Stomach smooth muscle (tissue), 2 donors: ENCODE results near the gene CARMIL3.

ENCODE experiments used
- H3K27ac ChIP-seq: one replicate; pipeline ENCODE4 v1.7.0; 2013; ENCODE audit warnings: mild to moderate bottlenecking, low read length, inconsistent platforms
- H3K27me3 ChIP-seq, 2 donors: one replicate each; pipeline ENCODE4 v1.7.0; 2013; ENCODE audit warnings: low read length in 2 of 2; ENCODE audit not compliant: insufficient read depth in 2 of 2, control insufficient read depth in 1 of 2
- H3K36me3 ChIP-seq, 2 donors: one replicate each; pipeline ENCODE4 v1.7.0; 2013; ENCODE audit warnings: low read length in 2 of 2; ENCODE audit not compliant: control insufficient read depth in 2 of 2, insufficient read depth in 2 of 2
- H3K4me1 ChIP-seq: one replicate; pipeline ENCODE4 v1.7.0; 2013; ENCODE audit warnings: low read length; ENCODE audit not compliant: control insufficient read depth, insufficient read depth
- H3K4me3 ChIP-seq, 2 donors: one replicate each; pipeline ENCODE4 v1.7.0; 2013; ENCODE audit warnings: low read length in 2 of 2
- H3K9ac ChIP-seq, 2 donors: one replicate each; pipeline ENCODE4 v1.7.0; 2013; ENCODE audit warnings: low read length in 2 of 2, mild to moderate bottlenecking in 1 of 2
- H3K9me3 ChIP-seq, 2 donors: one replicate each; pipeline ENCODE4 v1.7.0; 2013; ENCODE audit warnings: low read length in 2 of 2; ENCODE audit not compliant: control insufficient read depth in 2 of 2
- donor health status: healthy.
- donor health status: Pancreatic carcinoma.

The CARMIL3 gene

DNA sequence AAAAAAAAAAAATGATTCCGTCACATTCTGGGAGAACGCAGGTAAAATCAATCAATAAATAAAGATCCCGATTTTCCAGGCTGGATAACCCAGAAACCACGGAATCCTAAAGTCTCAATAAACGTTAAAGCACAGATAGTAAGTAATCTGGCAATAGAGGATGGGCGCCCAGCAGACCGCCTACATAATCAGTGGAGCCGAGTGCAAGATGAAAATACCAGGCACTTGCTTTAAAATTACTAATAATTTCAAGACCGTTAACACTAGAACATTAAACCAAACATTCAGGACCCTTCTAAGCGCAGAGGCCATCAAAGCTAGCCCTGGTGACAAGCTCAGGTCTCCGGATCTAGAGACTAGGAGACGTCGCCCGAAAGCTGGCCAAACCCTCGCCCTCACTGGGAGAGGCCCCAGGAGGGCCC lies 61.6 kb downstream of the CARMIL3 start:
- peaks cover 9 to 11% of the 10 kb centered on the region in 2 donors for H3K36me3 ChIP-seq
- no peaks in the 10 kb centered on the region for H3K27me3 ChIP-seq
- H3K4me1 ChIP-seq = peaks cover 23% of the 10 kb centered on the region
- H3K9ac ChIP-seq = peak overlapping the region; percentile 96 to 97
- H3K9me3 ChIP-seq = no peaks in the 10 kb centered on the region
- peak overlapping the region; percentile 97 for H3K27ac ChIP-seq
- H3K4me3 ChIP-seq = peak overlapping the region; percentile 93 to 96

DNA sequence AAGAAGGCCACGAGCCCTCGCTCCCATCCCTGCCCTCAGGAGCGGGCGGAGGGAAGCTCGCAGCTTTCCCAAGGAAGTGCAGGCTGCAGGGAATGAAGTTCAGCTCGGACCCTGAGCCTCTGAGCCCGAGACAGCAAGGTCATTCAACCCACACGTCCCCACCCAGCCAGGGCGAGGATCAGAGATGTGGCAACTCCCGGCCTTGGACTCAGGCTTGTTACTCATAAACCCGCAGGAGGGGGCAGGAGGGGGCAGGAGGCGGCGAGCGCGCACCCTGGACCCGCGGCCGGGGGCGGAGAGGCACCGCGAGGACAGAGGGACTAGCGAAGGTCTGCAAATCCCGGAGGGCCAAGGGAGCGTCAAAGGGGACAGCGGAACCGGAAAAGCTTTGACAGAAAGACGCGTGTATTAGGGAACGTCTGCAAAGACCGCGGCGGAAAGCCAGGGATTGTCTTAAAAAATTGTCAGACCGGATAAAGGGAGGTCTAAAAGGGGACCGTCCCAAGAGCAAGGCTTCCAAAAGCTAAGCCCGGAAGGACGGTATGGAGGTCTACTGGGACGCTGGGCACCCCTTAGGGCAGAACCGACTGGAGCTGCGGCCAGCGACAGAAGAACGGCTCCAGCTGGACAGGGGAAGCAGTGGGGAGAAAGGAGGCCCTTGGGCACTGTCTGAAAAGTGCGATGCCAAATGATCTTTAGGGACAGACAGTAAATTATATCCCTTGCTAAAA lies 62.2 kb downstream of the CARMIL3 start:
- Histone ChIP-seq H3K9me3 (no peaks in the 10 kb centered on the region), H3K36me3 (peaks cover 15 to 17% of the 10 kb centered on the region in 2 donors), H3K4me3 (peak overlapping the region; percentile 93 to 96), H3K4me1 (peaks cover 18% of the 10 kb centered on the region), H3K9ac (peak overlapping the region; percentile 96 to 97), H3K27ac (peak overlapping the region; percentile 97), H3K27me3 (no peaks in the 10 kb centered on the region)

DNA sequence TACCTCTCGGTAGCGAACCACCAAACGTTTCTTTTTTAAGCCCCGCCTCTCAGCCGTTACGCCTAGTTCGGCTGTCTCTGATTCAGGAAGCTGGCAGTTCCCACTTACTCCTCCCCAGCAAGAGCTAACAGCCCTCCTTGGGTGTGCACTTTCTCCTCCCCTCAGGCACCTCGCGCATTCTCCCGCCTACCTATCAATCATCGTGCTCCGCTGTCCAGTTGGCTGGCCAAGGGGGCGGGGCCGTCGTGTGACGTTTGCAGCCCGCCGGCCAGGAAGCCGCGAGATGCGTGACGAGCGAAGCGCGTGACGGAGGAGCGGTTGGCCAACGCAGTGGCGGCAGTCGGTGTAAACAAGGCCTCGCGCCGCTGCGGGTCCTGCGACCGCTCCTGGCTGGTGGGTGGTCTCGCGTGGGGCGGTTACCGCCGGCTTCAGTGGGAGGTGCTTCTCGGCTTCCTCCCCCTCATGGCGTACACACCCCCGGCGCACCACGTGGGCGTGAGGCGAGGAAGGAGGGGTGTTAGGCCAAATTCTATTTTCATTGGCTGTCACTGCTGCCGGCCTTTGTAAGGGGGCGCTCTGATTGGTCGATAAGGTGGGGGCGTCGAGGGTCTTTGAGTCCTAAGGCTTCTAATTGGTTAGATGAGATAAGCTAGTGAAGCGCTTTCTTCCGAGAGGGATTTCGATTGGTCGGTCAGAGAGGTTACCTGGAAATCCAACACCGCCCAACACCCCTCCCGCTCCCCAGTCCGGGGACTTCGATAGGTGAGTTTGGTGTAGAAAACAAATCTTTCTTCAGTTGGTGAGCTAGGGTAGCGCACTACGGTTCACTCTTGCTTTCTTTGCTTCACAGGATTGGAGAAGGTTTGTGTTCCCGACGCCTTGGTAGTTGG lies 63.0 kb downstream of the CARMIL3 start, which contains the start of the genes DCAF11 and NRL:
Gene DCAF11 (plus strand): TSS at position 246 of the 890 bp plus-strand sequence. CDS start 818 bp downstream, outside the sequence.
Gene NRL (minus strand): TSS at position 418 of the 890 bp plus-strand sequence. CDS start 32,101 bp downstream, outside the sequence.
- Histone ChIP-seq H3K27me3 (no peaks in the 10 kb centered on the region), H3K4me1 (peaks cover 18% of the 10 kb centered on the region), H3K4me3 (peak within 1 kb of the TSS; percentile 93 to 96), H3K36me3 (peaks cover 23 to 25% of the 10 kb centered on the region in 2 donors), H3K9ac (peak within 1 kb of the TSS; percentile 96 to 97), H3K27ac (peak within 1 kb of the TSS; percentile 97), H3K9me3 (no peaks in the 10 kb centered on the region)

DNA sequence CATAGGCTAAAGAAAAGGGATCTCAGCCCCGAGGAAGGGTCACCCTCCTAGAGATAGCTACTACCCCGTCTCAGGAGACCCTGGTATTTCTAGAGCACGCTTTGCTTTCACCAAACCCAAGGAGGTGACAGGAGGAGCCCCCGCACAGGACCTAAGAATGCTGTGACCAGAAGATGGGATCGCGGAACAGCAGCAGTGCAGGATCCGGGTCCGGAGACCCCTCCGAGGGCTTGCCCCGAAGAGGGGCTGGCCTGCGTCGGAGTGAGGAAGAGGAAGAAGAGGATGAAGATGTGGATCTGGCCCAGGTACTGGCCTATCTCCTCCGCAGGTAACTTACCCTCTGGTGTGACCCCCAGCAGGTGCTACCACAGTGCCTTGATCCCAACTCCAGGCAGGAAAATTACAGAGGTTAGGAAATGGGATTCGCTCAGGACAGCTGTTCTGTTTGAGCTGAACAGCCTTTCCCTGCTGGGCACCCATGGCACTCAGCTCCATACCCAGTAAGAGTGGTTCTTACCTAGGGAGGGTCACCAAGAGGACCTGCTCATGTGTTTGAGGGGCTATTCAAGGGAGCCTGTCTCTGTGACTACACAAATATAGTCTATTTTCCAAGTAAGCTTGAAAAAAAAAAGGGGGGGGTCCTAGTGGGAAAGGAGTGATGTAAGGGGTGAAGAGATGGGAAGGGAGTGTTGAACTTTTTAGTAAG lies 63.8 kb downstream of the CARMIL3 start:
- H3K4me1 ChIP-seq = peaks cover 18% of the 10 kb centered on the region
- H3K36me3 ChIP-seq = peaks cover 25 to 28% of the 10 kb centered on the region in 2 donors
- no peaks in the 10 kb centered on the region for H3K9me3 ChIP-seq
- no peaks in the 10 kb centered on the region for H3K27me3 ChIP-seq
- H3K4me3 ChIP-seq = peak overlapping the region; percentile 93 to 96
- H3K27ac ChIP-seq = peak overlapping the region; percentile 97
- H3K9ac ChIP-seq = peak overlapping the region; percentile 96 to 97

DNA sequence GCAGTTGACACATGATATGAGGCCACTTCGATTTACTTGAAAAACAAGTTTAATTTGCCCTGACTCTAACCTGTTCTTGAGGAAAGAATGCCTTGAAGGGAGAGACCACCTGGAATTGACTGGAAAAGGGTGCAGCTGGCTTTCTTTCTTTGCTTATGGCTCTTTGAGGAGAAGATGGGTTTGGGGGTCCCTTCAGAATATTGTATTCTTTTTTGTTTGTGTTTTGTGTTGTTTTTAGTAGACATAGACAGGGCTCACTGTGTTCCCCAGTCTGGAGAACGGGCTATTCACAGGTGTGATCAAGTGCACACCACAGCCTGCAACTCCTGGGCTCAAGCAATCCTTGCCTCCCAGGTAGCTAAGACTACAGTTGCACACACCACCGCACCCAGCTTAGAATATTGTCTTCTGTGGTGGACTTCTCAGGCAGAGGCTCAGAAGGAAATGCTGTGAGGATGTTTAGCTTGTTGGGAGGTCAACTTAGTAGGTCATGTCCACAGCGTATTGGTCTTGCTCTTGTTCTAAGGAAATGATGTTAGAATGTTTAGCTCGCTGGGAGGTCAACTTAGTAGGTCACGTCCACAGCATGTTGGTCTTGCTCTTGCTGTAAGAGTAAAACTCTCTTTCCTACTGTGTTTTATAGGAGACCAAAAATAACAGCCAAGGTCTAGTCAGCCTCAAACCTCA lies 64.5 kb downstream of the CARMIL3 start:
- peak overlapping the region; percentile 40 to 93 for H3K4me3 ChIP-seq
- no peak overlapping the region for H3K27ac ChIP-seq

DNA sequence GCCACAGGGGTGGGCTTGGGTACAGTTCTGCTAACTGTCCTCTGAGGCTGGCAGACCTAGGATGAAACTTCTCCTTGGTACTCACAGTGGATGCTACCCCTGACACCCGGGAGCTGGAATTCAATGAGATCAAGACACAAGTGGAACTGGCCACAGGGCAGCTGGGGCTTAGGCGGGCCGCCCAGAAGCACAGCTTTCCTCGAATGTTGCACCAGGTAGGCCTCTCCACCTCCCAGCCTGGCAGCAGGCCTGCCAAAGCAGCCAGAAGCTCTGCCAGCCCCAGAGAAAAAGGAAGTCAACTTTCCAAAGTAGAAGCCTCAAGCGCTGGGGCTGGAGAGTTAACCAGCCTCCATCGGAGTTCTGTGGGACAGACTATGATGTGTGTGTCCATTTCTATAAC lies 65.4 kb downstream of the CARMIL3 start:
- peaks cover 36 to 38% of the 10 kb centered on the region in 2 donors for H3K36me3 ChIP-seq
- peaks cover 18% of the 10 kb centered on the region for H3K4me1 ChIP-seq
- H3K27ac ChIP-seq = no peak overlapping the region
- no peaks in the 10 kb centered on the region for H3K9me3 ChIP-seq
- H3K4me3 ChIP-seq = no peak overlapping the region
- no peaks in the 10 kb centered on the region for H3K27me3 ChIP-seq
- H3K9ac ChIP-seq = no peak overlapping the region

More for the DNA sequence above, 64.5 kb downstream of the CARMIL3 start:
- Histone ChIP-seq H3K9me3 (no peaks in the 10 kb centered on the region), H3K36me3 (peaks cover 30 to 35% of the 10 kb centered on the region in 2 donors), H3K4me1 (peaks cover 18% of the 10 kb centered on the region), H3K27me3 (no peaks in the 10 kb centered on the region), H3K9ac (peak overlapping the region in 1 of 2 donors; percentile 97)
